ENCODE results near the gene TGFBR3L.

TGFBR3L gene

GRCh38 chr19:7931221-7932061 is 16.8 kb downstream of the TGFBR3L start:
- Mint-ChIP-seq H3K9me3 (no peaks in the 10 kb centered on the region), H3K4me1 (peaks cover 7% of the 10 kb centered on the region), H3K36me3 (peaks cover 9% of the 10 kb centered on the region), H3K27me3 (no peaks in the 10 kb centered on the region), H3K27ac (no peak overlapping the region), H3K4me3 (no peak overlapping the region)
- DNase-seq (ENCODE audit: low spot score in 2 of 2), result peak in 1 of 2 donors; percentile 11
- no peak for ATAC-seq (ENCODE audit: low read depth)

GRCh38 chr19:7932276-7932929 is 17.8 kb downstream of the TGFBR3L start:
- peak in 1 of 2 donors; percentile 10 for DNase-seq (ENCODE audit: low spot score in 2 of 2)
- Mint-ChIP-seq H3K4me3 (no peak overlapping the region), H3K9me3 (no peaks in the 10 kb centered on the region), H3K36me3 (peaks cover 12% of the 10 kb centered on the region), H3K27me3 (no peaks in the 10 kb centered on the region), H3K27ac (no peak overlapping the region), H3K4me1 (peaks cover 7% of the 10 kb centered on the region)
- ATAC-seq (ENCODE audit: low read depth), result no peak

DNA sequence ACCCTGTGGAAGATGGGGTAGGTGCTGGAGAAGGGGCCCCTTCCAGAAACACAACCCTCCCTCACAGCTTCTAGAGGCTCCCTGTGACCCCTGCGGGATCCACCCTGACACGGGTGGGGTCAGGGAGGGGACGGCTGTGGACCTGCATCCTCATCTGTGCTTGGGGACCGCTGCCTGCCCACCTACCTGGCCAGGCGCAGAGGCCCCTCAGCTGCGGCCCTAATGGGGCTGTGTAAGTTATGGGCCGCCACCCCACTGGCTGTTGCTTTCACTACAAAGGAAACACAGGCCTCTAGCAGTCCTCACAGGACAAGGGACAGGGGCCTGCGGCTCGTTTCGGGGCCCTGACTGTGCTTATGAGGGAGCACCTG is 18.3 kb downstream of the TGFBR3L start:
- H3K27me3 Mint-ChIP-seq, result no peaks in the 10 kb centered on the region
- no peak overlapping the region for H3K27ac Mint-ChIP-seq

DNA sequence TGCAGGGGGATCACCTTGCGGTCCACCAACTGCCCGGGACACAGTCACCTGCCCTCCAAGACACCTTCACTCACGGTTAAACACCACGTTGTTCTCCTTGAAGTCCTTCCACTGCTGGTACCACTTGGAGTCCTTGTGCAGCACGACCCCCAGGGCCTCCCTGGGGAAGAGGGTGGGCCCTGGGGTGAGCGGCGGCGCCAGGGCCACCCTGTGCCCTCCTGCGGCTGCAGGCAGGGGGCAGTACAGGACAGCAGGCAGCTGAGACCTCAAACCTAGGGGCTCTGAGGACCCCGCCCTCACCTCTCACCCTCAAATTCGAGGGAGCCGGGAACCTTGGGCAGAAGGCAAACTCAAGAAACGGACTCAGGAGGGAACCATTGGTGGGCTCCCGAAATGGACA is 18.8 kb downstream of the TGFBR3L start:
- peaks cover 10% of the 10 kb centered on the region for H3K36me3 Mint-ChIP-seq
- no peak for DNase-seq (ENCODE audit: low spot score in 2 of 2)
- H3K27me3 Mint-ChIP-seq, result no peaks in the 10 kb centered on the region
- H3K4me1 Mint-ChIP-seq, result peaks cover 7% of the 10 kb centered on the region
- H3K9me3 Mint-ChIP-seq, result no peaks in the 10 kb centered on the region
- no peak overlapping the region for H3K27ac Mint-ChIP-seq
- no peak for ATAC-seq (ENCODE audit: low read depth)
- H3K4me3 Mint-ChIP-seq, result no peak overlapping the region

More for the DNA sequence above, 18.3 kb downstream of the TGFBR3L start:
- Mint-ChIP-seq H3K4me1 (peaks cover 7% of the 10 kb centered on the region), H3K4me3 (no peak overlapping the region), H3K36me3 (peaks cover 10% of the 10 kb centered on the region), H3K9me3 (no peaks in the 10 kb centered on the region)
- ATAC-seq (ENCODE audit: low read depth), result no peak
- no peak for DNase-seq (ENCODE audit: low spot score in 2 of 2)

DNA sequence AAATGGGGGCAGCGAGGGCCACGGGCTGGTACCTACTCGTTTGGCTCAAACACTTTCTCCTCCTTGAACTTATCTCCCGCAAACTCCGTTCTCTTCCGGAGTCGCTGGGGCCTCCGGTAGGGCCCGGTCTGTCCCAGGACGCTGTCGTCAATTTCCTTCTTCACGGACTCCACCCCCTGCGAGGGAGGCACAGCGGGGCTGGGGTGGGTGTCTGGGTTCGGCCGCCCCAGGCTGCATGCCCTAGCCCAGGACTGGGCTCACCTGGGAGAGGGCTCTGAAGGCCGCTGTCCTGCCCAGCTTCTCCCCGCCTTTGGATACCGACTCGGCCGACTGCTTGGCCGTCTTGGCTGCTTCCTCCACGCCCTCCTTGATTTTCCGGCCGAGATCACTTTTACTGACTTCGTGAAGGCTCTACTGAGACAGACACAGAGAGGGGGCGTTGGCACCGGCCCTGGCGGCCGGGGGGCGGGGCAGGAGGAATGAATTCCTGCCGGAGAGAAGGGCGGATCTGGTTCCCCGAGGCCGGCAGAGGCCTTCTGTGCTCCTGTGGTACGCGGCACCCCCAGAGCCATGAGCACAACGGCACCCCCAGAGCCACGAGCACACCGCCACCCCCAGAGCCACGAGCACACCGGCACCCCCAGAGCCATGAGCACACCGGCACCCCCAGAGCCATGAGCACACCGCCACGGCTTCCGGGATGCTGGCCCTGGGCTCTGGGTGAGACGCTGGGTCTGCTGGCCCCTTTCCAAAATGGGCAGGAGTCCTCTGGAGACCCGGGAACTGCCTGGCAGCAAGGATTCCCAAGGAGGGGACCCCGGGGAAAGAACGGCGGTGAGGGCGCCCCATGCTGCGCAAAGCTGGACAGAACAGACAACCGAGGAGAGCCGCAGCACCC is 19.4 kb downstream of the TGFBR3L start:
- Mint-ChIP-seq H3K36me3 (peaks cover 14% of the 10 kb centered on the region), H3K27ac (no peak overlapping the region), H3K27me3 (no peaks in the 10 kb centered on the region), H3K4me1 (peaks cover 4% of the 10 kb centered on the region), H3K9me3 (no peaks in the 10 kb centered on the region), H3K4me3 (no peak overlapping the region)
- ATAC-seq (ENCODE audit: low read depth), result no peak
- DNase-seq (ENCODE audit: low spot score in 2 of 2), result no peak

- H3K36me3 Mint-ChIP-seq, result peaks cover 14% of the 10 kb centered on the region
- no peaks in the 10 kb centered on the region for H3K9me3 Mint-ChIP-seq
- H3K4me3 Mint-ChIP-seq, result no peak overlapping the region
- no peaks in the 10 kb centered on the region for H3K4me1 Mint-ChIP-seq
- DNase-seq (ENCODE audit: low spot score in 2 of 2) (no peak), ATAC-seq (ENCODE audit: low read depth) (no peak)
- H3K27ac Mint-ChIP-seq, result no peak overlapping the region
- no peaks in the 10 kb centered on the region for H3K27me3 Mint-ChIP-seq
Measured at GRCh38 chr19:7934766-7935165, 20.1 kb downstream of the TGFBR3L start.

GRCh38 chr19:7940841-7941240 is 26.2 kb downstream of the TGFBR3L start:
- DNase-seq (ENCODE audit: low spot score in 2 of 2) (no peak), ATAC-seq (ENCODE audit: low read depth) (no peak)
- Mint-ChIP-seq H3K27ac (no peak overlapping the region), H3K36me3 (peaks cover 14% of the 10 kb centered on the region), H3K27me3 (no peaks in the 10 kb centered on the region), H3K9me3 (no peaks in the 10 kb centered on the region), H3K4me1 (peaks cover 14% of the 10 kb centered on the region), H3K4me3 (no peak overlapping the region)

- Mint-ChIP-seq H3K4me1 (peaks cover 14% of the 10 kb centered on the region), H3K36me3 (peaks cover 9% of the 10 kb centered on the region), H3K4me3 (peak overlapping the region; percentile 11), H3K9me3 (no peaks in the 10 kb centered on the region), H3K27ac (no peak overlapping the region), H3K27me3 (no peaks in the 10 kb centered on the region)
- DNase-seq (ENCODE audit: low spot score in 2 of 2), result no peak
- no peak for ATAC-seq (ENCODE audit: low read depth)
Measured at GRCh38 chr19:7941895-7942596, 27.4 kb downstream of the TGFBR3L start.

GRCh38 chr19:7942981-7943443 is 28.4 kb downstream of the TGFBR3L start:
- Mint-ChIP-seq H3K4me3 (peak overlapping the region; percentile 92), H3K36me3 (peaks cover 9% of the 10 kb centered on the region), H3K9me3 (no peaks in the 10 kb centered on the region), H3K27ac (peak overlapping the region; percentile 98), H3K27me3 (no peaks in the 10 kb centered on the region), H3K4me1 (peaks cover 14% of the 10 kb centered on the region)
- no peak for DNase-seq (ENCODE audit: low spot score in 2 of 2)
- ATAC-seq (ENCODE audit: low read depth), result peak; percentile 6

DNA sequence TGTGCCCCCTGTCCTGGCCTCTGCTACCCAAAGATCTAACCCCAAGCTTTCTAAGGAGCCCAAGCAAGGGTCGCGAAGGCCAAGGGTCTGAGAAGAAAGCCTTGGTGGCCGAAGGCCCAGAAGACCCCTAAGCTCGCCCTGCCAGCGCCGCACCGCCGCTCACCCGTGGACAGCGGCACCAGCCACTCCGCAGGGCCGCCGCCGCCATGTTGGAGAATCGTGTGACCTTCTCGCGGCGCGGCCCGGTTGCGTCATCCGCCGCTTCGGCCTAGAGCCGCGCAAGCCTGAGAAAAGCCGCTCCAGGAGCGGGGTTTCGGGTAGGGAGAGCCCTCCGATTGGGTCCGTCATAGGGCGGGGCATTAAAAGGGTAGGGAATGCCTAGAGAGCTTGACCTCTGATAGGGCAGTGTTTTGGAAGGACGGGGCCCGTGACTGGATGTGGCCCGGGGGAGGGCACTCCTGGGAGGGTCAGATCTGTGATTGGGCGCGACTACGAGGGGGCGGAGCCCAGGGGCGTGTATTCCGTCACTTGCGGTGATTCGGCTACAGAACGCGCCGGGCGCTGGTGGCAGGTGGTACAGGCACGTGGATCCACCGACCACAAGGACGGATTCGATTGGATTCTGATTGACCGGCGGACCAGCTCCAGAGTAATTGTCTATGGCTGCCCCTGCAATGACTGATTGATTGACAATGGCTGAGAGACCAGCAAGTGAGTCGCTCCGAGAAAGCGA is 29.0 kb downstream of the TGFBR3L start, which contains the start of gene TIMM44:
Gene TIMM44 (minus strand): TSS at position 223 of the 733 bp plus-strand sequence. CDS start 15 bp downstream, at position 208.
- ATAC-seq (ENCODE audit: low read depth), result peak; percentile 89
- Mint-ChIP-seq H3K27ac (peak within 1 kb of the TSS; percentile 98), H3K36me3 (peaks cover 9% of the 10 kb centered on the region)

DNA sequence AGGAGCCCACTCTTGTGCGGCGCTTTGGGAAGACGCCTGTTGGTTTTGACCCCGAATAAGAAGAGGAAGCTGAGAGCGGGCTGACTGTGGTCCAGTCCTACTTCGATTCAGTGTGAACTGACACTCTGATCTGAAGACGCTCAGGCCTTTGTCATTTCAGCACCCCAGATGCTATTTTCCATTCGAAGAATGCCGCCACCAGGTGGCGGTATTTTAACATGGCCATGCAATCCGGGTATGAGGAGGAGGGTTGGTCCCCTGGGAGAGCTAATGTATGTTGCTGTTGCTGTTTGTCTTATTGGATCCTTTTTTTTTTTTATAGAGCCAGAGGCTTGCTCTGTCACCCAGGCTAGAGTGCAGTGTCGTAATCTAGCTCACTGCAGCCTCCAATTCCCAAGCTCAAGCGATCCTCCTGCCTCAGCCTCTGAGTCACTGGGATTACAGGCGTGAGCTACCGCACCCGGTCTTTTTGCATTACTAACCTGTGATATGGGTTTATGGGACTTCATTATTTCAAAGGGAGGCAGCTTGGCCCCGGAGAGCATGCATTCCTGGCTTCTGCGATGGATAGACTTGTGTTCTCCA is 29.6 kb downstream of the TGFBR3L start:
- DNase-seq (ENCODE audit: low spot score in 2 of 2) (peak; percentile 78 to 83), ATAC-seq (ENCODE audit: low read depth) (peak; percentile 33)
- Mint-ChIP-seq H3K27me3 (no peaks in the 10 kb centered on the region), H3K36me3 (peaks cover 5% of the 10 kb centered on the region), H3K4me1 (peaks cover 14% of the 10 kb centered on the region), H3K27ac (peak overlapping the region; percentile 98), H3K4me3 (peak overlapping the region; percentile 92), H3K9me3 (no peaks in the 10 kb centered on the region)

More for the DNA sequence above, 29.0 kb downstream of the TGFBR3L start, which contains the start of gene TIMM44:
- DNase-seq (ENCODE audit: low spot score in 2 of 2), result peak; percentile 96 to 98
- H3K27me3 Mint-ChIP-seq, result no peaks in the 10 kb centered on the region
- peak within 1 kb of the TSS; percentile 92 for H3K4me3 Mint-ChIP-seq
- no peaks in the 10 kb centered on the region for H3K9me3 Mint-ChIP-seq
- peaks cover 14% of the 10 kb centered on the region for H3K4me1 Mint-ChIP-seq

GRCh38 chr19:7947939-7948338 is 33.3 kb downstream of the TGFBR3L start:
- DNase-seq (ENCODE audit: low spot score in 2 of 2), result no peak
- Mint-ChIP-seq H3K4me3 (no peak overlapping the region), H3K9me3 (no peaks in the 10 kb centered on the region), H3K4me1 (peaks cover 7% of the 10 kb centered on the region), H3K27ac (no peak overlapping the region), H3K27me3 (no peaks in the 10 kb centered on the region), H3K36me3 (no peaks in the 10 kb centered on the region)
- ATAC-seq (ENCODE audit: low read depth), result no peak
